ENCODE data around the gene ZNF879. TPM values are rescaled to one million over a fixed set of nuclear protein-coding genes. Genes with fewer than 3 reads are reported as not detected.

The ZNF879 gene
- total and polyA plus RNA-seq, 2 of the 13 experiments (the other 11 are each of a cell fraction or from before 2014, with no cell fraction given) = 0.83 to 2.8 TPM

- no peak for TF ChIP-seq USF2 (IDR thresholded peaks at IDR 0.05; ENCODE audit: low read depth, low read length)
- TF ChIP-seq USF2 (CRISPR knock-in tag; IDR thresholded peaks at IDR 0.05; ENCODE audit: borderline replicate concordance) = no peak
- TF ChIP-seq DNMT1 (CRISPR knock-in tag; IDR thresholded peaks at IDR 0.05) = no peak
- TF ChIP-seq SP5 (CRISPR knock-in tag; IDR thresholded peaks at IDR 0.05; ENCODE audit: borderline replicate concordance, low read depth) = no peak
- no peak for TF ChIP-seq BATF2 (CRISPR knock-in tag; IDR thresholded peaks at IDR 0.05)
- no peak for TF ChIP-seq ARID3A (IDR thresholded peaks at IDR 0.05; ENCODE audit: low read depth, low read length)
- TF ChIP-seq ZNF180 (CRISPR knock-in tag; IDR thresholded peaks at IDR 0.05; ENCODE audit: borderline replicate concordance, low read depth) = no peak
- TF ChIP-seq CHD4 (IDR thresholded peaks at IDR 0.05; ENCODE audit: borderline replicate concordance, low read length) = no peak
- TF ChIP-seq ZNF136 (CRISPR knock-in tag; IDR thresholded peaks at IDR 0.05; ENCODE audit: low read depth) = no peak
- no peak for TF ChIP-seq MTF1 (CRISPR knock-in tag; IDR thresholded peaks at IDR 0.05)
- TF ChIP-seq ZNF142 (CRISPR knock-in tag; IDR thresholded peaks at IDR 0.05) = 0 out of 2 replicates have a peak, but pooled peaks have one; percentile 39
- no peak for TF ChIP-seq HMGA1 (CRISPR knock-in tag; conservative IDR thresholded peaks at IDR 0.05)
- no peak for TF ChIP-seq CEBPZ (IDR thresholded peaks at IDR 0.05; ENCODE audit: low read length)
- no peak for TF ChIP-seq ZBTB3 (CRISPR knock-in tag; IDR thresholded peaks at IDR 0.05; ENCODE audit: borderline replicate concordance, low read depth)
- TF ChIP-seq CEBPG (CRISPR knock-in tag; IDR thresholded peaks at IDR 0.05) = no peak
Measured at GRCh38 chr5:179023528-179024189, at the start of gene ZNF879 (continued).
